Gastroesophageal sphincter (tissue), 4 donors: Measurements from ENCODE around the gene FKBP15. TPM values are rescaled to one million over a fixed set of nuclear protein-coding genes. Genes with fewer than 3 reads are reported as not detected.
A peak's percentile ranks its signal among the peaks of the same experiment; 100 is the strongest.

Experiments
- ATAC-seq: fragments of 150-250 bp; one replicate; pipeline ENCODE4 v1.9.1; 2016; ENCODE audit warnings: mild to moderate bottlenecking, moderate library complexity
- H3K27ac ChIP-seq, 4 donors: fragments of 200-600 bp; sonication (generic) in 3 of 4; 1 replicate in 3 of 4; 2 replicates in 1 of 4; pipeline ENCODE4 v1.5.1; 2016 to 2019
- H3K27me3 ChIP-seq: fragments of 200-600 bp; sonication (generic); one replicate; pipeline ENCODE4 v1.5.1; 2019
- H3K36me3 ChIP-seq, 2 donors: fragments of 200-600 bp; sonication (generic); one replicate each; pipeline ENCODE4 v1.5.1; 2019; ENCODE audit warnings: control low read depth in 1 of 2
- H3K4me1 ChIP-seq, 3 donors: fragments of 200-600 bp; sonication (generic); 1 replicate in 2 of 3; 2 replicates in 1 of 3; pipeline ENCODE4 v1.5.1; 2016 to 2019; ENCODE audit warnings: control low read depth in 2 of 3
- H3K4me3 ChIP-seq, 2 donors: fragments of 200-600 bp; sonication (generic); one replicate each; pipeline ENCODE4 v1.5.1; 2019; ENCODE audit warnings: mild to moderate bottlenecking in 1 of 2, moderate library complexity in 1 of 2
- H3K9me3 ChIP-seq, 3 donors: fragments of 200-600 bp; sonication (generic); one replicate each; pipeline ENCODE4 v1.5.1; 2017 to 2019; ENCODE audit warnings: control low read depth in 2 of 3
- CTCF ChIP-seq, 4 experiments: fragments of 200-600 bp in 2 of 4; fragments of 450-650 bp in 2 of 4; sonication (generic) in 1 of 4; IDR thresholded peaks; one replicate each; pipeline ENCODE4 v1.5.1; 2017 to 2019; ENCODE audit warnings: antibody characterized with exemption in 4 of 4, mild to moderate bottlenecking in 2 of 4, moderate library complexity in 2 of 4
- EP300 ChIP-seq: sonication (generic); formaldehyde crosslinking; IDR thresholded peaks from one replicate; pipeline ENCODE4 v1.6.1; 2017; ENCODE audit warnings: antibody characterized with exemption, mild to moderate bottlenecking
- POLR2A ChIP-seq, 2 donors: fragments of 450-650 bp; IDR thresholded peaks; one replicate each; pipeline ENCODE4 v1.6.1; 2017; ENCODE audit warnings: antibody characterized with exemption in 2 of 2, mild to moderate bottlenecking in 2 of 2, moderate library complexity in 1 of 2
- POLR2AphosphoS5 ChIP-seq: sonication (generic); formaldehyde crosslinking; IDR thresholded peaks from one replicate; pipeline ENCODE4 v1.6.1; 2017; ENCODE audit warnings: antibody characterized with exemption
- WGBS, 2 donors: methylation state at CpG; one replicate each; pipeline ENCODE4 v1.1.5; 2018; ENCODE audit warnings: low coverage in 1 of 2; 5-methylcytosine and 5-hydroxymethylcytosine counted together
- total RNA-seq, 4 donors: library from RNA; depleted of rRNA; stranded (reverse); fragments of >200 nt; gene quantifications; one replicate each; pipeline ENCODE4 v1.1.0, GENCODE V29; 2016

The FKBP15 gene
- total RNA-seq, 4 donors from 2014 or later = 20.2 to 30.7 (median 22.7) TPM

GRCh38 chr9:113173341-113173740 is 47.7 kb downstream of the FKBP15 start:
- H3K36me3 ChIP-seq = peaks cover 15 to 97% of the 10 kb centered on the region in 2 donors
- no peak for ATAC-seq

GRCh38 chr9:113168809-113169208 is 52.3 kb downstream of the FKBP15 start:
- Histone ChIP-seq H3K4me1 (peaks cover 0 to 16% (median 0%) of the 10 kb centered on the region in 3 donors), H3K27ac (no peak overlapping the region), H3K27me3 (no peaks in the 10 kb centered on the region), H3K9me3 (no peaks in the 10 kb centered on the region), H3K36me3 (peaks cover 9 to 100% of the 10 kb centered on the region in 2 donors), H3K4me3 (no peak overlapping the region)
- WGBS, 2 donors = 80 to 100% methylated on average over 1 to 4 of the region's 5 CpGs
- no peak for ATAC-seq
- TF ChIP-seq POLR2AphosphoS5 (no peak), POLR2A (IDR thresholded peaks at IDR 0.05) (no peak), EP300 (no peak), CTCF (IDR thresholded peaks at IDR 0.05) (no peak)

More at GRCh38 chr9:113173341-113173740, 47.7 kb downstream of the FKBP15 start:
- Histone ChIP-seq H3K4me1 (no peaks in the 10 kb centered on the region), H3K27me3 (no peaks in the 10 kb centered on the region), H3K27ac (no peak overlapping the region), H3K9me3 (no peaks in the 10 kb centered on the region), H3K4me3 (no peak overlapping the region)
- TF ChIP-seq POLR2AphosphoS5 (no peak), CTCF (IDR thresholded peaks at IDR 0.05) (no peak), EP300 (no peak), POLR2A (IDR thresholded peaks at IDR 0.05) (no peak)
- 95% methylated on average over 2 of the region's 3 CpGs; no CpG with 5 or more reads in 1 of the 2 donors for WGBS, 2 donors

GRCh38 chr9:113166039-113166438 is 55.0 kb downstream of the FKBP15 start:
- Histone ChIP-seq H3K9me3 (no peaks in the 10 kb centered on the region), H3K27ac (no peak overlapping the region), H3K4me3 (no peak overlapping the region), H3K36me3 (peaks cover 6 to 100% of the 10 kb centered on the region in 2 donors), H3K27me3 (no peaks in the 10 kb centered on the region), H3K4me1 (peaks cover 0 to 16% (median 0%) of the 10 kb centered on the region in 3 donors)
- no peak for ATAC-seq
- TF ChIP-seq POLR2AphosphoS5 (no peak), EP300 (no peak), CTCF (IDR thresholded peaks at IDR 0.05) (no peak), POLR2A (IDR thresholded peaks at IDR 0.05) (no peak)
- WGBS, 2 donors = no CpG with 5 or more reads among the region's 4 CpGs

- no peaks in the 10 kb centered on the region for H3K27me3 ChIP-seq
- WGBS, 2 donors = 34 to 42% methylated on average over 3 to 4 of the region's 4 CpGs
- H3K9me3 ChIP-seq = no peaks in the 10 kb centered on the region
- TF ChIP-seq POLR2A (IDR thresholded peaks at IDR 0.05) (no peak), EP300 (no peak), POLR2AphosphoS5 (no peak), CTCF (IDR thresholded peaks at IDR 0.05) (no peak)
- ATAC-seq = peak; percentile 59
- no peak overlapping the region for H3K4me3 ChIP-seq
- peak overlapping the region in 3 of 4 donors; percentile 21 to 39 (median 22) for H3K27ac ChIP-seq
- peaks cover 6 to 99% of the 10 kb centered on the region in 2 donors for H3K36me3 ChIP-seq
- H3K4me1 ChIP-seq = peaks cover 0 to 16% (median 0%) of the 10 kb centered on the region in 3 donors
These were observed 56.4 kb downstream of the FKBP15 start for GRCh38 chr9:113164536-113165300.

- WGBS, 2 donors = 84 to 100% methylated on average over 1 to 2 of the region's 3 CpGs
- Histone ChIP-seq H3K4me3 (no peak overlapping the region), H3K9me3 (no peaks in the 10 kb centered on the region), H3K4me1 (peaks cover 0 to 16% (median 0%) of the 10 kb centered on the region in 3 donors), H3K27ac (no peak overlapping the region), H3K36me3 (peaks cover 4 to 99% of the 10 kb centered on the region in 2 donors), H3K27me3 (no peaks in the 10 kb centered on the region)
- TF ChIP-seq EP300 (no peak), POLR2AphosphoS5 (no peak), CTCF (IDR thresholded peaks at IDR 0.05) (no peak), POLR2A (IDR thresholded peaks at IDR 0.05) (no peak)
- no peak for ATAC-seq
These were observed 58.1 kb downstream of the FKBP15 start for GRCh38 chr9:113163001-113163400.
